ENCODE data around the gene PDSS1. TPM values are rescaled to one million over a fixed set of nuclear protein-coding genes. Genes with fewer than 3 reads are reported as not detected.

PDSS1 gene
- total and polyA plus RNA-seq, 11 donors, result 1.8 to 13.5 (median 5.6) TPM

- Histone ChIP-seq H3K27ac (no peak overlapping the region), H3K36me3 (peaks cover 0 to 67% (median 53%) of the 10 kb centered on the region in 9 donors), H3K9me3 (no peaks in the 10 kb centered on the region), H3K4me1 (no peaks in the 10 kb centered on the region), H3K27me3 (no peaks in the 10 kb centered on the region), H3K4me3 (no peak overlapping the region)
- intact Hi-C loops (cut with DNase I), result loop anchor here (1.0 to 5.0 kb wide), 4 partner anchors 136 to 157 kb away; partner anchors contain the start of gene ABI1 (in 2 of the 10)
- DNase-seq (peak; percentile 47 to 72 (median 56)), ATAC-seq (peak in 2 of 4 donors; percentile 58 to 63)
- no peak for TF ChIP-seq POLR2A (IDR thresholded peaks at IDR 0.05)
- TF ChIP-seq, protein P1, sequence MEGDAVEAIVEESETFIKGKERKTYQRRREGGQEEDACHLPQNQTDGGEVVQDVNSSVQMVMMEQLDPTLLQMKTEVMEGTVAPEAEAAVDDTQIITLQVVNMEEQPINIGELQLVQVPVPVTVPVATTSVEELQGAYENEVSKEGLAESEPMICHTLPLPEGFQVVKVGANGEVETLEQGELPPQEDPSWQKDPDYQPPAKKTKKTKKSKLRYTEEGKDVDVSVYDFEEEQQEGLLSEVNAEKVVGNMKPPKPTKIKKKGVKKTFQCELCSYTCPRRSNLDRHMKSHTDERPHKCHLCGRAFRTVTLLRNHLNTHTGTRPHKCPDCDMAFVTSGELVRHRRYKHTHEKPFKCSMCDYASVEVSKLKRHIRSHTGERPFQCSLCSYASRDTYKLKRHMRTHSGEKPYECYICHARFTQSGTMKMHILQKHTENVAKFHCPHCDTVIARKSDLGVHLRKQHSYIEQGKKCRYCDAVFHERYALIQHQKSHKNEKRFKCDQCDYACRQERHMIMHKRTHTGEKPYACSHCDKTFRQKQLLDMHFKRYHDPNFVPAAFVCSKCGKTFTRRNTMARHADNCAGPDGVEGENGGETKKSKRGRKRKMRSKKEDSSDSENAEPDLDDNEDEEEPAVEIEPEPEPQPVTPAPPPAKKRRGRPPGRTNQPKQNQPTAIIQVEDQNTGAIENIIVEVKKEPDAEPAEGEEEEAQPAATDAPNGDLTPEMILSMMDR (IDR thresholded peaks at IDR 0.05), result peak; percentile 68 to 90 (median 85)
- WGBS, 4 donors, result 52 to 60% (median 57%) methylated on average over 8 of the region's 8 CpGs
Observed at GRCh38 chr10:26725837-26726727, 28.6 kb downstream of the PDSS1 start.

- 94 to 100% (median 98%) methylated on average over 1 of the region's 1 CpG for WGBS, 4 donors
- Histone ChIP-seq H3K36me3 (peaks cover 0 to 68% (median 55%) of the 10 kb centered on the region in 9 donors), H3K9me3 (no peaks in the 10 kb centered on the region), H3K4me3 (no peak overlapping the region), H3K4me1 (no peaks in the 10 kb centered on the region), H3K27me3 (no peaks in the 10 kb centered on the region), H3K27ac (no peak overlapping the region)
- ATAC-seq, result no peak
- intact Hi-C loops (cut with DNase I), result loop anchor here in 5 of 10 donors (2.0 to 5.0 kb wide), 3 partner anchors 135 to 156 kb away; partner anchors contain the start of gene ABI1 (in 2 of the 5)
- DNase-seq, result no peak
- TF ChIP-seq, protein P1 (IDR thresholded peaks at IDR 0.05), result no peak
- no peak for TF ChIP-seq POLR2A (IDR thresholded peaks at IDR 0.05)
Observed at GRCh38 chr10:26727005-26727404, 29.5 kb downstream of the PDSS1 start.

- WGBS, 4 donors, result 92 to 95% (median 93%) methylated on average over 7 of the region's 7 CpGs
- H3K36me3 ChIP-seq, result peaks cover 0 to 70% (median 56%) of the 10 kb centered on the region in 9 donors
- DNase-seq (no peak), ATAC-seq (no peak)
- no peaks in the 10 kb centered on the region for H3K4me1 ChIP-seq
- no peak overlapping the region for H3K27ac ChIP-seq
- intact Hi-C loops (cut with DNase I), result loop anchor here in 2 of 10 donors (5.0 kb wide), 1 partner anchor 133 kb away; the partner anchor contains the start of gene ABI1 (in 2 of the 2)
- H3K4me3 ChIP-seq, result no peak overlapping the region
- H3K9me3 ChIP-seq, result no peaks in the 10 kb centered on the region
- TF ChIP-seq POLR2A (IDR thresholded peaks at IDR 0.05), result no peak
- TF ChIP-seq, protein P1 (IDR thresholded peaks at IDR 0.05), result no peak
- no peaks in the 10 kb centered on the region for H3K27me3 ChIP-seq
Observed at GRCh38 chr10:26728957-26729356, 31.5 kb downstream of the PDSS1 start.

GRCh38 chr10:26729395-26729794 is 31.9 kb downstream of the PDSS1 start:
- DNase-seq (no peak), ATAC-seq (no peak)
- intact Hi-C loops (cut with DNase I), result loop anchor here in 2 of 10 donors (5.0 kb wide), 1 partner anchor 133 kb away; the partner anchor contains the start of gene ABI1 (in 2 of the 2)
- Histone ChIP-seq H3K27ac (no peak overlapping the region), H3K36me3 (peaks cover 0 to 70% (median 55%) of the 10 kb centered on the region in 9 donors), H3K4me1 (no peaks in the 10 kb centered on the region), H3K4me3 (no peak overlapping the region), H3K9me3 (no peaks in the 10 kb centered on the region), H3K27me3 (no peaks in the 10 kb centered on the region)
- 82 to 96% (median 92%) methylated on average over 4 of the region's 4 CpGs for WGBS, 4 donors
- no peak for TF ChIP-seq POLR2A (IDR thresholded peaks at IDR 0.05)
- TF ChIP-seq, protein P1 (IDR thresholded peaks at IDR 0.05), result no peak
